Renal cortical epithelial cell (primary cell): Measurements from ENCODE around the gene IL32. TPM values are rescaled to one million over a fixed set of nuclear protein-coding genes. Genes with fewer than 3 reads are reported as not detected.
"Not testable (repeated sequence)": the region's sequence is repeated elsewhere in the genome, so short reads cannot be mapped to it uniquely, and the experiment has no call there.

Experiments used
- DNase-seq: peaks from one replicate; pipeline ENCODE4 v3.0.0-alpha.2; 2011; ENCODE audit warnings: low read depth
- total RNA-seq: library from RNA; depleted of rRNA; stranded (reverse); fragments of >200 nt; gene quantifications from 2 replicates; pipeline ENCODE4 v1.2.3, GENCODE V29; 2014

IL32 gene
- total RNA-seq, 1 donor from 2014 or later, result 261 TPM

DNA sequence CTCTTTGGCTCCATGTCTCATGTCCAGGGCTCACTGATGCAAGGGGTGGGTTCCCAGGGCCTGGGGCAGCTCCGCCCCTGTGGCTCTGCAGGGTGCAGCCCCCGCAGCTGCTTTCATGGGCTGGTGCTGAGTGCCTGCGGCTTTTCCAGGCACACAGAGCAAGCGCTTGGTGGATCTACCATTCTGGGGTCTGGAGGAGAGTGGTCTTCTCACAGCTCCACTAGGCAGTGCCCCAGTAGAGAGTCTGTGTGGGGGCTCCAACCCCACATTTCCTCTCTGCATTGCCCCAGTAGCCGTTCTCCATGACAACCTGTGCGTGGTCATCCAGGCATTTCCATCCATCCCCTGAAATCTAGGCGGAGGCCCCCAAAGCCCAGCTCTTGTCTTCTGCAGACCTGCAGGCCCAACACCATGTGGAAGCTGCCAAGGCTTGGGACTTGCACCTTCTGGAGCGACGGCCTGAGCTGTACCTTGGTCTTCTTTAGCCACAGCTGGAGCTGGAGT lies 5.2 kb downstream of the IL32 start:
- no peak for DNase-seq

DNA sequence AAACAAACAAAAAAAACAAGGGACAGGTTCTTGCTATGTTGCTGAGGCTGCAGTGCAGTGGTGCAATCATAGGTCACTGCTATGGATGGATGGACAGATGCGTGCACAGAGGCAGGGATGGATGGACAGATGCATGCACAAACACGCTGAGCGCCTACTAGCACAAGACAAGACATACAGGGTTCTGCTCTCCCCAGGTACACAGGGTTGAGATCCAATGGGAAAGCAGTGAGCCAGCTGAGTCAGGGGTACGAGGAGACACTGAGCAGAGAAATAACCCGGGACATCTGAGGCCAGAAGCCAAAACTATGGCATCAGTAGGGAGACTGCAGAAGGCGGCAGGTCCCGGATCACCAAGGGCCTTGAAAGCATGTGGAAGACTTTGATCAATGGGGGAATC lies 6.2 kb downstream of the IL32 start:
- no peak for DNase-seq

DNA sequence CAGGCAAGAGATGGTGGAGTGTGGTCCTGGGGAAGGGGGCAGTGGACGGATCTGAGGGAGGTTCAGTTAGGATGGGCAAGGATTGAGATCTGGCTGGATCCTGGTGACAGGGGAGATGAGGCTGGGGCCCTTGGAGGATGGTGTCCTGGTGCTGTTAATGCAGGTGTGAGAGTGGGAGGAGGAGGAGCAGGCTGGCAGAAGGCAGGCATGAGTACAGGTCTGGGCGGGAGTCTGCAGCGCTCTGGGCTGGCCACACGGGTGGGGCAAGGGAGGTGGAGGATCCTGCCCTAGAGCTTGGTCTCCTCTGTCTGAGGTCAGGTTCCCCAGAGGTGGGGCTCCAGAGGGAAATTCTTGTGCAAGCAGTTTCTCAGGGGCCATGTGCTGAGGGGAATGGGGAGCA lies 6.7 kb downstream of the IL32 start:
- not testable (repeated sequence) for DNase-seq

DNA sequence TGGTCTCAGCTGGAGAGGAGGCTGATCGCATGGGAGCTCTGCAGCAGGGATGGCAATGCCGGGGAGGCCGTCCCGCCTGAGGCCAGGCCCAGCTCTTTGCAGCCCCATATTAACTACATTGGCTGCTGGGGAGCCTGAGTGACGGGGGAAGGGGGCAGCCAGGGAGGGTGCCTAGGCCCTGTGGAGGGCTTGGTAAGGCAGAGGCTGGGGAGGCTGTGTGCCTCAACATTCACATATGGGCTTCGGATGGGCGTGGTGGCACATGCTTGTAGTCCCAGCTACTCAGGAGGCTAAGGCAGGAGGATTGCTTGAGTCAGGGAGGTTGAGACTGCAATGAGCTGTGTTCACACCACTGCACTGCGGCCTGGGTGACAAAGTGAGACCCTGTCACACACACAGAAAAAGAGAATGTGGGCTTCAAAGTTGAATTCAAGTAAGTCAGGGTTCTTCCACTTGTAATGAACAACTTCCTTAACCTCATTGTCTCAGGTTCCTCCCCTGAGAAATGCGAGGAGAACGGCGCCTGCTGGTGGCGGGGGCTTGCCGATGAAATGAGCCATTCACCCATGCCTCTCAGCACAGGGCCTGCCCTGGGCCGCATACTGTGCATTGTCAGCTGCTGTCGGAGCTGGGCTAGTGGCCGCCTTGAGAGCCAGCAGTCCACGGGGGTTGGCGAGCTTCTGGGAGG lies 7.3 kb downstream of the IL32 start:
- not testable (repeated sequence) for DNase-seq

DNA sequence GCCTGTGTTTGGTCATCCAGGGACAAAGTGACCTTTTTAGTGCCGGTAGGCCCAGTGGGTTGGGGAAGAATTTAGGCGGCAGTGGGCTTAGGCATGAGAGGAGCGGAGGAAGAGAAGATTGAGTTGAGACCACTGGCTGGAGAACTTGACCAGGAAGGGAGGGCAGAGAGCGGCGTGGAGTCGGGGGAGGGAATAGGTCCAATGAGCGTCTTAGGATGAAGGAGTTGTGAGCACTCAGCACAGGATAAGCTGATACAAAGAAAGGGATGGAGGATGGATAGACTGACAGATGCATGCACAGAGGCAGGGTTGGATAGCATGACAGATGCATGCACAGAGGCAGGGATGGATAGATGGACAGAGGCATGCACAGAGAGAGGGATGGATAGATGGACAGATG lies 8.0 kb downstream of the IL32 start:
- DNase-seq, result no peak

DNA sequence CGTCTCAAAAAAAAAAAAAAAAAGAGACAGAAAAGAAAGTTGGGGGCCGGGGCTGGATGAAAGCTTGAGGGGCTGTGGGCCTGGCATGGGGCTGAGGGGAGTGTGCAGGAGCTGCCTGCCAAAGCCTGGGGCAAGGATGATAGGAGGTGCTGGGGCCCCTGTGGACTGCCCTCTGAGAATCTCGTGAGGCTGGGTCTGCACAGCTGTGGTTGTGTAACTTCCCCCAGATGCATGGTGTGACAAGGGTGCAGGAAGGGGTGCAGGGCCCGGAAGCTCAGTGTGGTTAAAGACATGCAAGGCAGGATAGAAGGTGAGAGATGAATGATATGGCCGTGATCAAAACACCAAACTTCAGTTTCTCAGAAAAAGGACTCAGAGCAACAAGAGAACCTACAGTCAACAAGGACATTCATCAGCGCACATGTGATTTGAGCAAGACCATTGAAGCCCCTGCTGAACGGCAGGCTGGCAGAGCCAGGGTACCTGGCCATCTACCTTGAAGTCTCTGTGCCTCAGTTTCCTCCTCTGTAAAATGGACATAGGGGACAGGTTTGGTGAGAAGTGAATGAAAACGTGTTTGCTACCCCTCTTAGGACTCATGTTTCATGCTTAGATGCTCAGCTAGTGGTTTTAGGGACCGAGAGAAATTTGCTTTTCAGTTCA lies 9.6 kb downstream of the IL32 start:
- DNase-seq, result no peak

DNA sequence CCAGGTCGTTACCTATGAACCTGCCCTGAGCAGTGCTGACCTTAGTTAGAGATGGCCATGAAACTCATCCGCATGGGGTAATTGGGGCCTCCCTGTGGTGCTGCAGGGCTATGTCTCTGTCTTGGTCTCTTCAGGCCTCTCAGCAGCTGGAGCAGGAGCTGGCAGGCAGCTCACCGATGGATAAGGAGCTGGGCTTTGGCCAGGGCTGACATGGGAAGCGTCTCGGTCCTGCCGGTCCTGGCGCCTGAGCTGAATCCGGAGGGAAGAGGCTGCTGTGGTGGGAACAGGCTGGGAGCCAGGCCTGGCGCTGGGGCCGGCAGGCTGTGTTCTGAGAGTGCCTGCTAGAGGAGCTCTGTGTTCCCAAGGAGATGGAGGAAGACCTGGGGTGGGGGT lies 10.1 kb downstream of the IL32 start:
- no peak for DNase-seq

DNA sequence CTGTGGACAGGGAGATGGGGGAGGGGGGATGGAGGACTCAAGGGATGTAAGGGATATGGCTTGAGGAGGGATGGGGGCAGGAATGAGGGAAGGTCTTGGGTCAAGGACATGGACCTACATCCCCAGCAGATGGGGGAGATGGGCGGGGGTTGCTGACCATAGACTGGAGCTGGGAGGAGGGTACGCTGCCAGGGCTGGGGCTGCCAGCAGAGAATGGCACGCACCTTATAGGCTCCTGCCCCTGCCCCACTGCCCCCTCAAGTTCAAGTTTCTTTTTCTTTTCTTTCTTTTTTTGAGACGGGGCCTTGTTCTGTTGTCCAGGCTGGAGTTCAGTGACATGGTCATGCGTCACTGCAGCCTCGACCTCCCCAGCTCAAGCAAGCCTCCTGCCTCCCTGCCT lies 10.5 kb downstream of the IL32 start:
- not testable (repeated sequence) for DNase-seq

DNA sequence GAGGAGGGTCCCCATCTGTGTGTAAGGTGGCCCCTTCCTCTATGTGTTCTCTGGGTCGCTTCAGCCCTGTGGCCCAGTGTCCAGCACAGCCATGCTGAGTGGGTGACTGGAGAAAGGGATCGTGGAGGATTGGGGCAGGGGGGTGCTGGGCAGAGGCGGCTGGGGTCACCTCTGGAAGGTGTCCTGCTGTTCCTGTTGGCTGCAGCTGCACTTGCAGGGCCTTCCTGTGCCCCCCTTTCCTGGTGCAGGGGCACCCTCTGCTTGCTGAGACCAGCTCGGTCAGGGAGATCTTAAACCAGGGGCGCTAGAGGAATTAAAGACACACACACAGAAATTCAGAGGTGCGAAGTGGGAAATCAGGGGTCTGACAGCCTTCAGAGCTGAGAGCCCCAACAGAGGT lies 11.1 kb downstream of the IL32 start:
- DNase-seq, result no peak

DNA sequence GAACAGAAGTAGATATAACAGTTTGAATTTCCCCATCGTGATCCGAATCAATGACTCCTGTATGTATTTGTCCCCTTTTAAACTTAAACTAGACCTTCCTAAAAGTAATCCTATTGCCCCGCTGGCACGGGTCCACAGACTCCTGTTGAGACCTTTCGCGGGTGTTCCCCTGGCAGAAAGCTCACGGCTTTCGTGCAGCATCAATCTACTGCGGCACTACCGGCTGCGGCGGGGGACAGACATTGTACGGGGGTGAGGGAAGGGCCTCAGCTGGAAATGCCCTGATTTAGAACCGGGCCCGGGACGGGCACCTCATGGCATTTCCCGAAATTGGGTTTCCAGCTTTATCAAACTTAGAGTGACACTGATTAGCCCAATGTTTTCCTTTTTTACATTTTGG lies 14.6 kb downstream of the IL32 start:
- no peak for DNase-seq

DNA sequence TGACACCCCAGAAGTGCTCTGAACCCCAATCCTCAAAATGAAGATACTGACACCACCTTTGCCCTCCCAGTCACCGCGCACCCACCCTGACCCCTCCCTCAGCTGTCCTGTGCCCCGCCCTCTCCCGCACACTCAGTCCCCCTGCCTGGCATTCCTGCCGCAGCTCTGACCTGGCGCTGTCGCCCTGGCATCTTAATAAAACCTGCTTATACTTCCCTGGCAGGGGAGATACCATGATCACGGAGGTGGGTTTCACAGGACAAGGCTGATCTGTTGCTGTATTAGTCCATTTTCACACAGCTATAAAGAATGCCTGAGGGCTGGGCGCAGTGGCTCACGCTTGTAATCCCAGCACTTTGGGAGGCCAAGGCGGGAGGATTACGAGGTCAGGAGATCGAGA lies 16.5 kb downstream of the IL32 start:
- not testable (repeated sequence) for DNase-seq

DNA sequence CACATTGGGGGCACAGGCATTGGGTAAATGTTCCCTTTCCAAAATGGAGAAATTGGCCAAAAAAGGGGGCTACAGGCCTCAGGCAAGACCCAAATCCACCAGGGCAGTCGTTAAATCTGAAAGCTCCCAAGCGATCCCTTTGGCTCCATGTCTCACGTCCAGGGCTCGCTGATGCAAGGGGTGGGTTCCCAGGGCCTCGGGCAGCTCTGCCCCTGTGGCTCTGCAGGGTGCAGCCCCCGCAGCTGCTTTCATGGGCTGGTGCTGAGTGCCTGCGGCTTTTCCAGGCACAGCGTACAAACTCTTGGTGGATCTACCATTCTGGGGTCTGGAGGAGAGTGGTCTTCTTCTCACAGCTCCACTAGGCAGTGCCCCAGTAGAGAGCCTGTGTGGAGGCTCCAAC lies 18.0 kb downstream of the IL32 start:
- not testable (repeated sequence) for DNase-seq

DNA sequence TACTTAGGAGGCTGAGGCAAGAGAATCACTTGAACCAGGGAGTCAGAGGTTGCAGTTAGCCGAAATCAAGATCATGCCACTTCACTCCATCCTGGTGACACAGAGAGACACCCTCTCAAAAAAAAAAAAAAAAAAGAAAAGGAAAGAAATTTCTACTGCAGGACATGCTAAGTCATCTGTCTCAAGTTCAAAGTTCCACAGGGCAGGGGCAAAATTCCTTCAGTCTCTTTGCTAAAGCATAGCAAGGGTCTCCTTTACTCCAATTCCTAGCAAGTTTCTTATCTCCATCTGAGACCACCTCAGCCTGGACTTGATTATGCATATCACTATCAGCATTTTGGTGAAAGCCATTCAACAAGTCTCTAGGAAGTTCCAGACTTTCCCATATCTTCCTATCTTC lies 19.1 kb downstream of the IL32 start:
- no peak for DNase-seq

DNA sequence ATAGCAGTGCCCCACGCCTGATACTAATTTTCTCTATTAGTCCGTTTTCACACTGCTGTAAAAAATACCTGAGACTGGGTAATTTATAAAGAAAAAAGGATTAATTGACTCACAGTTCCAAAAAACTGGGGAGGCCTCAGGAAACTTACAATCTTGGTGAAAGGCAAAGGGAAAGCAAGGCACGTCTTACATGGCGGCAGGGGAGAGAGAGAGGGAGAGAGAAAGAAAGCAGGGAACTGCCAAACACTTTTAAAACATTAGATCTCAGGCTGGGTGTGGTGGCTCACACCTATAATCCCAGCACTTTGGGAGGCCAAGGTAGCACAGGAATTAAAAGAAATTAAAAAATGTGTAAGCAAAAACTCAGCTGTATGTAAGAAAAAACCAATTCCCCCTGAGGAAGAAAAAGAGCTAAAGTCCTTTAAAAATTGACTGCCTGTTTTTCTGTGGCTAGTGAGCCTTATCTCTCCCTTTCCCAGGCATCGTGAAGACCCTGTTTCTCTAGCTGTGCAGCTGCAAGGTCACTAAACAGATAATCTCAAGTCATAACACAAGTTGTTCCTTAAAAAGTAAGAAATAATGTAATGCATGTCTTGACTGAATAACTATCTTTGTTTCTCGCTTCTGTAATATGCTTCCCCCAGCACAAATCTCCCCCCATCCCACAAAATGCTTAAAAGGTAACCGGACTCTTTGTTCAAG lies 19.7 kb downstream of the IL32 start:
- DNase-seq, result no peak

DNA sequence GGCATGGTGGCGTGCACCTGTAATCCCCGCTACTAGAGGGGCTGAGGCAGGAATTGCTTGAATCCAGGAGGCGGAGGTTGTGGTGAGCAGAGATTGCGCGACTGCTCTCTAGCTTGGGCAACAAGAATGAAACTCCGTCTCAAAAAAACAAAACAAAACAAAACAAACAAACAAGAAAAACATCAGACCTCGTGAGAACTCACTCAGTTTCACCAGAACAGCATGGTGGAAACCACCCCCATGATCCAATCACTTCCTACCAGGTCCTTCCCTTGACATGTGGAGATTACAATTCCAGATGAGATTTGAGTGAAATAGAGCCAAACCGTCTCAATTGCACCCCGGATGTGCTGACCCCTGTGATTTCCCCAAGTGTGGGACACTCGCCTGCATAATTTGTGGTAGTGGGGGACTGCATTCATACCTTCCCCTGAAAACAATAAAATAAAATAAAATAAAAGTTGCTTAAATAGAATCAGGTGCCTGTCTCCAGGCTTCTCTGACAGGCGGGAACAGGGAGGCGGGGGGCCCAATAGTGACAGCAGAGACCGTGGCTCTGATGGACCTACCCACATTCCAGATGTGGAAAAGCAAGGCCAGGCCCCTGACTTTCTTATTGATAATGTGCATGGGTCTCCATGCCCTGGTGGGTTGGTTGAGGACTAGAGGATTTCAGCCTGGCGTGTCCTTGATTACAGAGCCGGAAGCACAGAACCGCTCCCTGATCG lies 20.6 kb downstream of the IL32 start:
- DNase-seq, result no peak

DNA sequence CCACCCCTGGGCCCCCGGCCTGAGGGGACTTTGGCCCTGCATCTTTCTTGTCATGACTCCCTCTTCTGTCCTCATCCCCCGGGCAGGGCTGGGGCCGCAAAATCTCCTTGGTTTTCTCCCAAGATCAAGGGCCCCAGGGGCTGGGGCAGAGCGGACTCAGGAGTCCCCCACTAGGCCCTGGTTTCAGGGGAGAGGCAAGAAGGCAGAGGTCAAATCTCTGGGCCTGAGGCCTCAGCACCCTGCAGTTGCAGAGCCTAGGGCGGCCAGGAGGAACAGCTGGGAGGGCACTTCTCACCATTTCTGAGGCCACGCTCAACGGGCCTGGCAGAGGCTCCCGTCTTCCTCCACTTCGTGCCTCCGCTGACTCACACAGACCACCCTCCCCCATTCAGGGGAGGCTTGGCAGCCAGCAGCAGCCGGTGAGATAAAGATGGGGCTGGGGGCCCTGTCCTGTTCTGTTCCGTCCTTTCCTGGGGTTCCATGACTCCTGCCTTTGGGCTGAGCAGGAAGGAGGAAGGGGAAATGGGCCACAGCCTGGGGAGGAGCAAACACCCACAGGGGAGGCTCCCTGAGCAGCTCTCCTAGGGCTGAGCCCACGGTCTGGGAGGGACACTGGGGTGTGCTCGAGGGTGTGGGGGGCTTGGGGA lies 21.3 kb downstream of the IL32 start:
- no peak for DNase-seq

DNA sequence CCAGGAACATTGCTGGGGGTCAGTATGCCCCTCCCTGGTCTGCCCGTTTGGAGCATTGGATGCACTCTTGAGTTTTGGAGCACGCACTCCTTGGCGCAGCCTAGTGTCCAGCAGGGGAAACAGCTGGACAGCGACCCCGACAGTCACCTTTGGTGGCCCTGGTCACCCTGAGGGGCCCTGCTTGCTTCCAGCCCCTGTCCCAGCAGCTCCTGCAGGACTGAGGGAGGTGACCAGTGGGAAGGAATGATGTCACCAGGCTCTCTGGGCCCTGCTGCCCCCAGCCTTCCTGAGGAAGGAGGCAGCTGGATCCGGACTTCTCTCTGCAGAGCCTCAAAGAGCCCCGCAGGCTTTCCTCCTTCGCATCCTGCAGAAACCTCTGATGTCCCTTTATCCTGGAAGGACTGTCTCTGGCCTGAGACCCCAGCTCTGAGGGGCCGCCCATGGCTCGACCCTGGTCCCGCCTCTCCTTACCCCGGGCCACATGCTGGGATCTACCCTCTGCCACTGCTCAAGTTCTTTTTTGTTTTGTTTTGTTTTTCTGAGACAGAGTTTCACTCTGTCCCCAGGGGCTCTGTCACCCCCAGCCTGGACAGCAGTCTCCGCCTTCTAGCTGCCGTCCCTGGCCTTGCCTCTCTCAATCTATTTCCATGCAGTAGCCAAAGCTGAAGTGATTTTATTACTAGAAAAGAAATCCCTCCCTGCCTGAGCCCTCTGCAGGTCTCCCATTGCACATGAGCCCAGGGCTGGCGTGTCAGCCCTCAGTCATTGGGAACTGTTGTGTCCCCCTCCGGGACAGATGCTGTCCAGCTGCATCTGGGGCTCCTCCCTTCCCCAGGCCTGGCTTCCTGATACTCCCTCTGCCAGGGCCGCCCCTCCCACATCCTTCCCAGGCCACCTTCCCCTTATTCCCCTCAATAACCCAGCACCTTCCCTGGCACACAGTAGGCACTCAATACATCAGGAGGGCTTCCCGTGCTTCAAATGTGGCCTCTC lies 22.1 kb downstream of the IL32 start:
- no peak for DNase-seq

DNA sequence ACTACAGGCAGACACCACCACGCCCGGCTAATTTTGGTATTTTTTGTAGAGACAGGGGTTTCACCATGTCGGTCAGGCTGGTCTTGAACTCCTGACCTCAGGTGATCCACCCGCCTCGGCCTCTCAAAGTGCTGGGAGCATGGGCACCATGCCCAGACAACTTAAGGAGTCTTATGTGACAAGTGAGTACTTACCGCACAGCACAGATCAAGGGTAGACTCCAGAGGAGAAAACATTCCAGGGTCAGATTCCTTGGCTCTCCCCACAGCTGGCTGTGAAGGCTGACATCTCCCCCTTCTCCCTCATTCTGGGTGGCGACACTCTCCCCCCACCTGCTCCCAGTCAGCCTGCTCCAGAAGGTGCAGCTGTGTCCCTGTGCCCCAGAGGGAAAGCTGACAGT lies 23.0 kb downstream of the IL32 start:
- no peak for DNase-seq

DNA sequence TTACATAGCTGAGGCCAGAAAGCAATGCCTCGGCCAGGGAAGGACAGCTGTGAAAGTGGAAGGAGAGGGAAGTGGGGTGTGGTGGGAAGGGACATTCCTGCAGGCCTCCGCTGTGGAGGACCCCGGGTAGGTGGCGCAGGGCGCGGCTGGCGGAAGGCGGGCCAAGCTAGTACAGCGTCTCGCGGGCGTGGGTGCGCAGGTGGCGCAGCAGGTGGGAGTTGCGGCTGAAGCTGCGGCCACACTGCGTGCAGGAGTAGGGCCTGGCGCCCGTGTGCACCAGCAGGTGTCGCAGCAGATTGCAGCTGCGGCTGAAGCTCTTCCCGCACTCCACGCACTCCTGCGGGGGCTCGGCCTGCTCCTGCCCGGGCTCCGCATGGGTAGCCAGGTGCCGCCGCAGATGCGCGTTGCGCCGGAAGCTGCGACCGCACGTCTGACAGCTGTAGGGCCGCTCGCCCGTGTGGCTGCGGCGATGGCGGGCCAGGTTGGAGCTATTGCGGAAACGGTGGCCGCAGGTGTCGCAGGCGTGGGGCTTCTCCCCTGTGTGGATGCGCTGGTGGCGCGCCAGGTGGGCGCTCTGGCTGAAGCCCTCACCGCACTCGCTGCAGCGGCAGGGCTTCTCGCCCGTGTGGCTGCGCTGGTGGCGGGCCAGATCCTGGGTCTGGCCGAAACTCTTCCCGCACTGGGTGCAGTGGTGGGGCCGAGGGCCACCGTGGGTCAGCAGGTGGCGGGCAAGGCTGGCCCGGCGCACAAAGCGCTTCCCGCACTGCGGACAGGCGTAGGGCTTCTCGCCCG lies 23.7 kb downstream of the IL32 start:
- DNase-seq, result no peak
